Stimulated activated CD4-positive, alpha-beta T cell treated with anti-CD3 and anti-CD28 coated beads, Interleukin-4, amount 100 ng/mL, for 1 hour (primary cell): Measurements from ENCODE around the gene CDH23.

Experiments
- DNase-seq: peaks from one replicate; pipeline ENCODE4 v3.0.0-alpha.2; 2020

The CDH23 gene

DNA sequence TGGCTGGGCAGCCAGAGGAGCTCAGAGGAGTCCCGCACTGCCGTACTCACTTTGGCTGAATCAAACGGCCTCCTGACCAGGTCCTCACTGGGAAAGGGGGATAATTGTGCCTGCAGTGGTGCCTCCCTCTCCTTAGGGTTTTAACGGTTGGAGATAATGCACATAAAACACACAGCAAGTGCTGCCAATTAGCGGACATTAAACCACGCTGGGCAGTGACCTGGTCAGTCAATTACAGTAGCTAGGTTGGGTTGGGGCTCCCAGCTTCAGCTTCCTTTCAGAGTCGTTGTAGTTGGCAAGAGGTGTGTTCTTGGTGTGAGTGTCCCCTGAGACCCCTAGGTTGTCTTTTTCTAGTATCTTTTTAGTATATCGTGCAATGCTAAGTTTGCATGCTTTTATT, 176.2 kb downstream of the CDH23 start:
- no peak for DNase-seq

DNA sequence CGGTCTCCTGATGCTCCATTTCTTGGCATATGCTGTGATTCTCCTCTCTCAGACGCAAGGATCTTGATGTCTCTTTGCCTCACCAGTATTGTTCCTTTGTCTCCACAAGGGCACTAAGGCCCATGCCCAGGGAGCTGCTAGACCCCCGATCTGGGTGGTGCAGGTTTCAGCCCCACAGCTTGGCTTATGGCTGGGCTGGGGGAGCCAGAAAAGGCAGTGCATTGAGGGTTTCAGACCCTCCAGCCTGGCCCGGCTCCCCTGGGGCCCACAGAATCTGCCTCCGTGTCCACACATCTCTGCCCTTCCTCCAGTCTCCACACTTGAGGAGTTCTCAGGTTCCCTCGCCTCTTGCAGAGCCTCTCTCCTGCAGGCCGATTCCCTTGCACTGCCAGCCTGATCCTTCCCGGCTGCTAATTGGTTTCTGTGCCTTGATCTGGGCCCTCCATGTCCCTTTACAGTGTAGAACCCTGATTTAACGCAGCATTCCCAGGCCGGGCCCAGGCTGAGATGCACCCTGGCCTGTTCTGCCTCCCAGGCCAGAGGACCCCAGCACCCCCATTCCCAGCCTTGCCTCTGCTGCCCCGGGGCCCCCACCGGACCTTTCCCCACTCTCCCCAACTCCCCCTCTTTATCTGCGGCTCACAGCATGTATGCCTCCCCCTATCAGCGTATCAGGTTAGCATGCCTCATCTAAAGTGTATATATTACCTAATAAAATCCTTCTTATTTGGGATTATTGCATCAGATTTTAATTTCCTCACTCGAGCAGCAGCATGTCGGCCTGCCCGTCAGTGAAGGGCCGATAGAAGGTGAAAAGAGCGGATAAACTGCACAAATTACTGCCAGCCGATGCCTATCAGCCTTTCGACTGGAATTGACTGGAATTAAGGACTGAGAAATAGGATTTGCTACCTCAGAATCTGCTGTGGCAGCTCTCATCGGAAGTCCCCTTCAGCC, 177.1 kb downstream of the CDH23 start:
- DNase-seq, result no peak

DNA sequence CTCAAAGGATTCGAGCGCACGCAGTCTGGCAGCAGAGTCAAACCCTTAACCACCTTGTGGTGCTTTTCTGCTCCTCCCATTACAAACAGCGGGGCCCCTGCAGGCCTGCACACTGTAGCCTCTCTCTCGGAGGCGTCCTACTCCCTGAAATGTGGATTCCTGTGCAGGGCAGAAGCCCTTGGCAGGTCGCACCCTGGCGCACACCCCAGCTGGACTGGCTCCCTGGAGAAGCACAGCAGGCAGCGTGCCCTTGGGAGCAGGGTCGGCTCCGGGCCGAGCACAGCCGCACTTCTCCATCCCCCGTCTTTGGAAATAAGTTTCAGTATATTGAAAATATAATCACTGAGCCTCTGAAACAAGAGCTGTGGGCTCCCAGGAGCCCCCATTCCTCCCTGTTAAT, 178.7 kb downstream of the CDH23 start:
- no peak for DNase-seq

- no peak for DNase-seq
Observed at GRCh38 chr10:71575934-71576801, 179.4 kb downstream of the CDH23 start.

- no peak for DNase-seq
Observed at GRCh38 chr10:71576842-71577241, 180.1 kb downstream of the CDH23 start.

DNA sequence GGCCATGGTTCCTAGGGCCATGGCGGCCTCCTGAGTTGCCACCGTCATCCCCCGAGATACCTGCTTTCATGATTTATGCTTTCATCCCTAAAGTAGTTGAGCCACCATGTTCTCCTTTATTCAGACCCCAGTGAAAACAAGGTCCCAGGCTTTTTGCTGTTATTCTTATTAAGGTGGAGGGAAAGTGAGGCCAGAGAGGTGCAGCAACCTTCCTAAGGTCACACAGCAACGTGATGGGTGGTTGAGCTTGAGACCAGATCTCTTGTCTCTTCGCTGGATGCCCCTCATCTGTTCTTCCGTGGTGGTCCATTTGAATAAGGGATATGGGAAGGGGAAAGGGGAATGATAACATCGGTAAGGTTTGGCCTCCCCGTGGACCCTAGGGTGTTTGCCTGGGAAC, 180.6 kb downstream of the CDH23 start:
- DNase-seq, result no peak

DNA sequence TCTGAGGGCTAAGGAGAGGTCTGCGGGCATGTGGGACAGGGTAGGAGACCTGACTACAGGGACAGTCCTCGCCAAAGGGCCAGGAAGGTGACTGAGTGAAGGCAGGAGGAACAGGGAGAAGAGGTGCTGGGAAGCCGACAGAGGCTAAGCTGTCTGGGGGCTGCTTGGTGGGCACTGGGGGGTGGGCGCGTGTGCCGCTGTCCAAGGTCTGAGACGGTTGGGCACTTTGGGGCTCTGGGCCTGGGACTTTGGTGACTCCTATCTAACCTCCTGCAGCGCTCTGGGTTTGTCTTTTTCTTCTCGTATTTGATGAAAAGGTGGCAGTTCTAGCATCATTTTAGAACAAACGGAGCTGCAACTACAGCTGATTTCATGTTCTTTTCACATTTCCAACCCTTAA, 181.3 kb downstream of the CDH23 start:
- no peak for DNase-seq

DNA sequence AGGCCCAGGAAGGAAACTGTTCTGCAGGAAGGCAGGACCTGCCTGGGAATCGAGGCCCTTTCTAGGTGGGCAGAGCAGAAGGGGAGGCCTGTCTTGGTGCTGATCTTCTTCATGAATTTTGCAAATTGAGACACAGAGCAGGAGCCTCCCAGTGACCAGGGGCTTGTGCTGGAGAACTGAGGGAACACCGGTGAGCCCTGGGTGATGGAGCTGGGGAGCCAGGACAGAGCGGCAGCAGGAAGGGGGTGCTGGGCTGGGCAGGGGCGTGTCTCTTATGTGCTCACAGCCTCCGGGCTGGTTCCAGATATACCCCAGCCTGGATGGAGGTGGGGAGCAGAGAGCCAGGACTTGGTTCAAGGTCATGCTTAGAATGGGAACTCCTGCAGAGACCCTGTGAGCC, 182.9 kb downstream of the CDH23 start:
- no peak for DNase-seq

DNA sequence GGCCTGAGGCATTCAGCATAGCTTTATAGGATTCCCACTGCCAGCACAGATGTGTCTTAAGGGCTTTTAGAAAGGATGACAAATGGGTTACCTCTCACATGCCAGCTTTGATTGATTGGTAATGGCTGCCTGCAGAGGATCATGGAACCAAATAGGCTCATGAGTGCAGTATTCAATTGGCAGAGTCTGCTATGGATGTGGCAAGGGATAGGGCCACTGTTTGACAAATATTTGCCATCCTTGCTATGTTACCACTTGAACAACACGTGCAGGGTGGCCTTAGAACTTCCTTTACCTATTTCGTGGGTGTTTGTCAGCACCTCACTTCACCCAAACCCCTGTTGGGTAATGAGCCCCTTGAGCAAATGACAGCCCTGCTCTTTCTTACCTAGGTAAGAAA, 183.7 kb downstream of the CDH23 start:
- no peak for DNase-seq

DNA sequence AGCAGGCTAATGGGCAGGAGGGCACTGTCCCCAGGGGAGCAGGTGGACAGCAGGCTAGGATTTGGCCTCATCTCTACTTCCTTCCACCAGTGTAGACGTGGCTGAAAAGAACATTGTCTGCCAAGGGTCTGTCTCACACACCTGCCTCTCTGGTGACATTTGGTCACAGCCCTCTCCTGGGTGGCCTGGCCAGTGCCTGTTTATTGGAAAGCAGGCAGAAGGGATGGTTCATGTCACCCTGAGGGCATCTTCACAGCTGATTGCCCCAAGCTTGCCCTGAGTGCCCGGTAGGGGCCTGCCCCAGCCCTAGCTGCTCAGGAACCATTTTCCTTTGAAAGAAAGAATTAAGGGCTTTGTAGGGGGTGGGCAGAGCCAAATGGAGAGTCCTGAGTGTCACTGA, 184.2 kb downstream of the CDH23 start:
- DNase-seq, result no peak

GRCh38 chr10:71581376-71581775, 184.7 kb downstream of the CDH23 start:
- no peak for DNase-seq

- DNase-seq, result no peak
Observed at GRCh38 chr10:71582019-71582418, 185.3 kb downstream of the CDH23 start.

DNA sequence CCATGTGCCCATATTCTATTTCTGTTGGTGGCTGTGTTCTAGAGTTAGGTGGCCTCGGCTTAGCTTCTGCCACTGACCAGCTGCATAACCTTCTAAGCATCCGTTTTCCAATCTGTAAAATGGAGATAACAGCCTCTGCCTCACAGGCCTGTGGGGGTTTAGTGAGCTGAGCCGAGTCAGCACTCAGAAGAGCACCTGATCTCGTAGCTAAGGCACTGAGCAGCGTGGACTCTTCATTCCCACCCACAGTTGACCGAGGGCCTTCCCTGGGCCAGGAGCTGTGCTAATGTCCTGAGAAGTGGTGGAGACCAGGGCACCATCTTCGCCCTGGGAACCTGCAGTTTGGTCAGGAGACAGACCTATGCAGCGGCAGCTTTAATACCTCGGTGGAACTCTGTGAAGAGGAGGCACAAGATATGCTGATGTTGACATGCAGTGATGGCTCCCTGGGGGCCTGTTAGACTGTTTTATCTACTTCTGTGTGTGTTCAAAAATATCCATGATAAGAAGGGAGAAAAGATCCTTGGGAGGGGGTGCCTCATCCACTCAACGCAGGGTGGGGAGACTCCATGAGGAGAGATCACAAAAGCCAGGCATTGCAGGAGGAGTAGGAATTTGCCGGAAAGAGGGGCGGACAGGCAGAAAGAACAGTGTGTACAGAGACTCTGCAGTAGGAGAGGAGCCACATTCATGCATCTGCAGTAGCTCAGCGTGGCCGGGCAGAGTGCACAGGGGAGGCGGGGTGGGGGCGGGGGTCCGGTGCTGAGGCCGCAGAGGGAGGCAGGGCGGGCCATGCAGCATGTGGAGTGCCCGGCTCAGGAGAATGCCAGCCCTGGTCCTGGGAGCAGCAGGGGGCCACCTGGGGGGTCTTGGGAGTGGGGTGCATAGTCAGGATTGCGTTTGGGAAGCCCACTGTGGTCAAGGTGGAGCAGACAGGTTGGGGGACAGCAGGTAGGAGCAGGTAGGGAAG, 186.1 kb downstream of the CDH23 start:
- no peak for DNase-seq

- DNase-seq, result no peak
Observed at GRCh38 chr10:71584461-71584860, 187.7 kb downstream of the CDH23 start.

GRCh38 chr10:71584902-71585563, 188.3 kb downstream of the CDH23 start:
- no peak for DNase-seq

DNA sequence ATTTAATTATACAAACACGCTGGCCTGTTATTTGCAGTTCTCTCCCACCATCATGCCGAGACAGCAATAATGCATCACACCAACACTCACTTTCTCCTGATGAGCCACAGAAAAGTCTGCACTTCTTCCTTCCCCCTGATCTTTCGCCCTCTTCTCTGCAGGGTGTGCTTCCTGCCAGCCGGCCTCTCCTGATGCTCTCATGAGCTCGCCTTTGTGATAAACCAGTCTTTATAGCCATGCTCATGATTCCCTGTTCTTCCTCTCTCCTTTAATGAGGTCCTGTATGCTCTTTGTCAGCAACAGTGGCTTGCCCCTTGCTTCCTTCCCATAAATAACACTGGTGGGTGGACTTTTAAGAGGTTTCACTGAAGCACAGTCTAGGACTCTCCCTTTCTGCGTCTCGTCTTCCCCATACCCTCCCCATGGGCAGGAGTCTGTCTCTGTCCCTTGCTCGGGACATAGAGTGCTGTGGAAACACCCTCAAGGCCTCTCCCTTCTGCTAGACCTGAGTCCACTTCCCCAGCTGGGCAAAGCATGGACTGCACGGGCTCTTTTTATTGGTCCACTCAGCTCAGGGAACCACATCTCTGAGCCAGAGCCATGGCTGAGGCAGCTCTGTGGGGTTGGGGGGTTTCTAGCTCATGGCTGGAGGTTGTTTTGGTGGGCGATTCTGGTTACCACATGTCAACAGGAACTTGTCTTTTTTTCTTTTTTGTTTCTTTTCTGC, 189.0 kb downstream of the CDH23 start:
- no peak for DNase-seq

DNA sequence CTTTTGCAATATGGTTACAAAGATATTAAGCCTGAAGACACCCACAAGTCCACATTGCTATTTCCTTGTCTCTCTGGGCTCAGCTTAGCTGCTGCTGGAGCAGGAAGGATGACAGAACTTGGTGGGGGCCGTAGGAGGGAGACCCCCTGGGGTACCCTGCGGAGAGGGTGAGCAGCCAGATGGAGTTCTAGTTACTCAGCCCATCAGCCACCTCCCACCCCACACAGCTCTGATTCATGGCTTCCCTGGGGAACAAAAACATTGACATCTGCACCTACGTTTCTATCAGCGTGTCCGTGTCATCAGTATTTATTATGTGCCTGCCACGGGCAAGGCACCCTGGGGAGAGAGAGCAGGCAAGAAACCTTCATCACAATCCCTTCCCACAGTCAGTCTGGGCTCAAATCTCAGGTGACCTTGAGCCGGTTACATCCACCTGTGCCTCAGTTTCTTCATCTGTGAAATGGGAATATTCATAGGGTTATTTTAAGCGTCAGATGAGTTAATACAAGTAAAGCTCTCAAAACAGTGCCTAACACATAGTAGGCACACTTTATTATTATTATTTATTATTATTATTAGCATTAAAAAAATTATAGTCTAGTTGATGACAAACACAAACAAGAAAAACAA, 191.3 kb downstream of the CDH23 start:
- no peak for DNase-seq

- no peak for DNase-seq
Observed at GRCh38 chr10:71588685-71589084, 192.0 kb downstream of the CDH23 start.

DNA sequence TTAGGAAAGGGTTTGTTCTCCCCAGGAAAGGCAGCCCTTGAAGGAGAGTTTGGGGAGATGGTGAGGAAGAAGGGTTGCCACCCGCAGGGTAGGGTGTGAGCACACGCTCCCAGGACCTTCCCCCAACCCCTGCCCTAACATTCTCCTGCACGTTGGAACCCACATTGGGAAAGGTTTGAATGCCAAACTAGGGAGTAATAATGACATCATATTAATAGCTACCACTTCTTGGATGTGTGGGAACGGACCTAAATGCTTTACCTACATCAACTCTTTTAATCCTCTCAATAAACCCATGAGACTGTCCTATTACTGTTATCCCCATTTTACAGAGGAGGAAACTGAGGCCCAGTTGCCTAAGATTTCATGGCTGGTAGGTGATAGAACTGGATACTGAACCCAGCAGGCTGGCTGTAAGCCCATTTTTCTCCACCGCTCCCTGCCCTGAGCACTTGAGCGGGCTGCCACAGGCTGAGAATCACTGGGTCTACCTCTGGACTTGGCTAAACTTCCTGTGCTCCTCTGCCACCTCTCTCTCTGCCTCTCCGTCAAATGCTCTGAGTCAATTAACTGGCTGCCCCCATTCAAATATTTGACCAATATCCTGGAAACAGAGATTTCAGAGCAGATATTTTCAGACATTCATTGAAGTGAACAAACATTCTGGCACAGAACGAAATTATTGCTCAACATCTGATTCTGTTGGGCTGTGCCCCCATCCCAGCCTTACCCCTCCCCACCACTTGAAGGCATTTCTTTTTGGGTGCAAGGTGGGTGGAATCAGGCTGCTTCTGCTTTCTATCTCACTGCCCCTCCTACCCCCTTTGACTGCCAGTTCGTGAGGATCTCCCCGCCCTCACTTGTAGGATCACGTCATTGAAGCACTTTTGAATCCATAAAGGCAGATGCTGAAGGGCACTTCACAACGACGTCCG, 193.2 kb downstream of the CDH23 start:
- DNase-seq, result no peak
